Spleen (tissue), 11 donors: ENCODE data around the gene HK3. TPM values are rescaled to one million over a fixed set of nuclear protein-coding genes. Genes with fewer than 3 reads are reported as not detected.
A peak's percentile ranks its signal among the peaks of the same experiment; 100 is the strongest.

Experiments used
- DNase-seq: peaks from one replicate; pipeline ENCODE4 v3.0.0-alpha.2; 2020
- H3K27ac ChIP-seq, 8 donors: fragments of 200-600 bp; sonication (generic) in 7 of 8; 1 replicate in 4 of 8; 2 replicates in 4 of 8; pipeline versions ENCODE4 v1.5.0 to v1.8.0; 2016 to 2021; ENCODE audit warnings: inconsistent platforms in 4 of 8, mild to moderate bottlenecking in 4 of 8, moderate library complexity in 1 of 8
- H3K27me3 ChIP-seq, 7 donors: fragments of 200-600 bp; sonication (generic) in 6 of 7; replicated peaks in 1 of 7; 1 replicate in 4 of 7; 2 replicates in 3 of 7; pipeline versions ENCODE4 v1.5.0 to v1.8.0; 2016 to 2021; ENCODE audit warnings: inconsistent platforms in 3 of 7, mild to moderate bottlenecking in 1 of 7
- H3K36me3 ChIP-seq, 6 donors: fragments of 200-600 bp; sonication (generic) in 5 of 6; 1 replicate in 4 of 6; 2 replicates in 2 of 6; pipeline versions ENCODE4 v1.5.0 to v1.8.0; 2016 to 2021; ENCODE audit warnings: inconsistent platforms in 2 of 6
- H3K4me1 ChIP-seq, 6 donors: fragments of 200-600 bp; sonication (generic) in 5 of 6; 1 replicate in 3 of 6; 2 replicates in 3 of 6; pipeline versions ENCODE4 v1.5.0 to v1.8.0; 2016 to 2021; ENCODE audit warnings: inconsistent platforms in 3 of 6
- H3K4me3 ChIP-seq, 8 donors: fragments of 200-600 bp; sonication (generic) in 7 of 8; 1 replicate in 4 of 8; 2 replicates in 4 of 8; pipeline versions ENCODE4 v1.5.0 to v1.8.0; 2016 to 2021; ENCODE audit warnings: inconsistent platforms in 4 of 8, mild to moderate bottlenecking in 4 of 8, moderate library complexity in 2 of 8
- H3K9me3 ChIP-seq, 8 donors: fragments of 200-600 bp; sonication (generic) in 7 of 8; 1 replicate in 4 of 8; 2 replicates in 4 of 8; pipeline versions ENCODE4 v1.5.0 to v1.8.0; 2016 to 2021; ENCODE audit warnings: inconsistent platforms in 4 of 8
- CTCF ChIP-seq, 11 experiments: fragments of 200-600 bp in 7 of 11; fragments of 450-650 bp in 4 of 11; sonication (generic) in 4 of 11; IDR thresholded peaks in 8 of 11; conservative IDR thresholded peaks in 3 of 11; 1 replicate in 7 of 11; 2 replicates in 4 of 11; pipeline versions ENCODE4 v1.4.0 to v1.8.0; 2016 to 2021; ENCODE audit warnings: antibody characterized with exemption in 11 of 11, inconsistent platforms in 4 of 11, mild to moderate bottlenecking in 1 of 11
- POLR2A ChIP-seq, 3 donors: fragments of 450-650 bp; IDR thresholded peaks; one replicate each; pipeline ENCODE4 v1.5.1; 2017; ENCODE audit warnings: antibody characterized with exemption in 3 of 3, mild to moderate bottlenecking in 1 of 3
- POLR2AphosphoS5 ChIP-seq, 3 donors: sonication (generic); formaldehyde crosslinking; IDR thresholded peaks; one replicate each; pipeline ENCODE4 v1.5.1; 2017; ENCODE audit warnings: antibody characterized with exemption in 3 of 3
- WGBS, 5 donors: extraction: QIAGEN DNeasy Blood & Tissue Kit in 3 of 5; methylation state at CpG; one replicate each; pipeline versions ENCODE4 v1.1.5 to v1.1.7; 2013 to 2018; 5-methylcytosine and 5-hydroxymethylcytosine counted together
- intact Hi-C: fragments of 100-400 bp; cut with DNase I; formaldehyde crosslinking; loops from one replicate; pipeline ENCODE4 v1.15.0; 2023; ENCODE audit warnings: low total_unique reads
- polyA plus RNA-seq, 3 donors: library from polyadenylated mRNA; stranded (reverse); fragments of 200-250 nt; gene quantifications; one replicate each; pipeline ENCODE4 v1.2.1, GENCODE V29; 2013
- total RNA-seq, 7 donors: library from RNA; depleted of rRNA in 3 of 7; stranded (reverse); fragments of >200 nt in 3 of 7; fragmentation: NEBNext Ultra II Directional in 4 of 7; extraction: Animal tissue kit (Norgen Biotek cat#: 25700) in 4 of 7; gene quantifications; one replicate each; pipeline versions ENCODE4 v1.1.0 to v1.2.1, GENCODE V29; 2016 to 2021
- donor health status: healthy with polysubstance abuse.
- donor health status: DM: no; HTN: no; CAD: no; lungs with moderate emphysema.
- donor health status: DM: no; HTN: no; CAD: no.
- donor health status: Bipolar disorder and iron deficiency.
- donor health status: healthy.
- donor health status: DM: no; HTN: no; CAD: no.
- donor health status: DM: yes; HTN: yes; CAD: no.

The HK3 gene
- total and polyA plus RNA-seq, 10 donors: 38.8 to 369 (median 168) TPM

GRCh38 chr5:176902911-176903664 lies 3.9 kb upstream of the HK3 start:
- no peak overlapping the region for H3K4me3 ChIP-seq
- WGBS, 5 donors: 81 to 94% (median 84%) methylated on average over 5 of the region's 5 CpGs
- H3K27me3 ChIP-seq: no peaks in the 10 kb centered on the region
- H3K36me3 ChIP-seq: peaks cover 2 to 64% (median 57%) of the 10 kb centered on the region in 6 donors
- intact Hi-C loops: no loop called here
- no peak for DNase-seq
- H3K9me3 ChIP-seq: no peaks in the 10 kb centered on the region
- peaks cover 6 to 51% (median 27%) of the 10 kb centered on the region in 6 donors for H3K4me1 ChIP-seq
- H3K27ac ChIP-seq: peak overlapping the region in 6 of 8 donors; percentile 3 to 89 (median 80)
- TF ChIP-seq POLR2A (IDR thresholded peaks at IDR 0.05) (no peak), POLR2AphosphoS5 (IDR thresholded peaks at IDR 0.05) (no peak), CTCF (IDR thresholded peaks at IDR 0.05 in 8 of 11, conservative IDR thresholded peaks at IDR 0.05 in 3 of 11) (no peak)

GRCh38 chr5:176902102-176902814 lies 3.1 kb upstream of the HK3 start:
- Histone ChIP-seq H3K9me3 (no peaks in the 10 kb centered on the region), H3K4me1 (peaks cover 6 to 55% (median 27%) of the 10 kb centered on the region in 6 donors), H3K27me3 (no peaks in the 10 kb centered on the region), H3K36me3 (peaks cover 2 to 56% (median 49%) of the 10 kb centered on the region in 6 donors), H3K4me3 (no peak overlapping the region), H3K27ac (peak overlapping the region in 7 of 8 donors; percentile 65 to 89 (median 85))
- no peak for TF ChIP-seq POLR2AphosphoS5 (IDR thresholded peaks at IDR 0.05)
- TF ChIP-seq POLR2A (IDR thresholded peaks at IDR 0.05): no peak
- TF ChIP-seq CTCF (IDR thresholded peaks at IDR 0.05 in 8 of 11, conservative IDR thresholded peaks at IDR 0.05 in 3 of 11): no peak
- 65 to 83% (median 79%) methylated on average over 6 of the region's 6 CpGs for WGBS, 5 donors
- intact Hi-C loops: no loop called here
- DNase-seq: no peak

GRCh38 chr5:176901260-176902101 lies 2.3 kb upstream of the HK3 start:
- no peak for DNase-seq
- no peaks in the 10 kb centered on the region for H3K9me3 ChIP-seq
- H3K4me3 ChIP-seq: no peak overlapping the region
- peak overlapping the region in 7 of 8 donors; percentile 65 to 89 (median 85) for H3K27ac ChIP-seq
- peaks cover 6 to 63% (median 27%) of the 10 kb centered on the region in 6 donors for H3K4me1 ChIP-seq
- WGBS, 5 donors: 76 to 92% (median 82%) methylated on average over 12 of the region's 12 CpGs
- intact Hi-C loops: no loop called here
- H3K36me3 ChIP-seq: peaks cover 2 to 48% (median 41%) of the 10 kb centered on the region in 6 donors
- TF ChIP-seq POLR2A (IDR thresholded peaks at IDR 0.05) (no peak), POLR2AphosphoS5 (IDR thresholded peaks at IDR 0.05) (no peak), CTCF (IDR thresholded peaks at IDR 0.05 in 8 of 11, conservative IDR thresholded peaks at IDR 0.05 in 3 of 11) (no peak)
- no peaks in the 10 kb centered on the region for H3K27me3 ChIP-seq
